Pancreas (tissue), 10 donors: ENCODE results near the gene MAMDC4. TPM values are rescaled to one million over a fixed set of nuclear protein-coding genes. Genes with fewer than 3 reads are reported as not detected.
A peak's percentile ranks its signal among the peaks of the same experiment; 100 is the strongest.

ENCODE experiments used
- ATAC-seq, 4 donors: fragments of 200-7000 bp; cut with Tn5 transposase; one replicate each; pipeline versions ENCODE4 v1.8.0 to v1.9.1; 2020; ENCODE audit warnings: mild to moderate bottlenecking in 4 of 4, moderate library complexity in 4 of 4
- DNase-seq, 6 donors: peaks; one replicate each; pipeline ENCODE4 v3.0.0-alpha.2; 2020
- FAIRE-seq: peaks from 2 replicates; lab custom pipeline; 2012; peaks lifted over from hg19 to GRCh38; lab: Jason Lieb, UNC
- H3K27ac ChIP-seq, 4 donors: fragments of 200-600 bp; sonication (generic); 1 replicate in 3 of 4; 2 replicates in 1 of 4; pipeline versions ENCODE4 v1.5.0 to v1.8.0; 2020
- H3K27me3 ChIP-seq, 4 donors: fragments of 200-600 bp; one replicate each; pipeline ENCODE4 v1.8.0; 2021
- H3K36me3 ChIP-seq, 3 donors: fragments of 200-600 bp; sonication (generic) in 1 of 3; one replicate each; pipeline versions ENCODE4 v1.5.0 to v1.8.0; 2020 to 2021
- H3K4me1 ChIP-seq, 3 donors: fragments of 200-600 bp; one replicate each; pipeline ENCODE4 v1.8.0; 2021
- H3K4me3 ChIP-seq, 4 donors: fragments of 200-600 bp; sonication (generic) in 2 of 4; one replicate each; pipeline versions ENCODE4 v1.5.0 to v1.8.0; 2020 to 2021
- H3K9me3 ChIP-seq, 4 donors: fragments of 200-600 bp; one replicate each; pipeline ENCODE4 v1.8.0; 2021
- CTCF ChIP-seq, 4 donors: fragments of 200-600 bp; sonication (generic) in 3 of 4; IDR thresholded peaks; one replicate each; pipeline versions ENCODE4 v1.5.0 to v1.8.0; 2021; ENCODE audit warnings: antibody characterized with exemption in 4 of 4
- WGBS, 2 donors: extraction: QIAGEN DNeasy Blood & Tissue Kit; methylation state at CpG; one replicate each; pipeline ENCODE4 v1.1.7; 2013; 5-methylcytosine and 5-hydroxymethylcytosine counted together
- intact Hi-C, 3 donors: fragments of 100-400 bp; cut with DNase I; formaldehyde crosslinking; loops; one replicate each; pipeline versions ENCODE4 v1.11.1 to v1.14.2; 2022
- polyA plus RNA-seq, 2 donors: library from polyadenylated mRNA; stranded (reverse); fragments of 200-250 nt; gene quantifications; one replicate each; pipeline ENCODE4 v1.2.3, GENCODE V29; 2013
- total RNA-seq, 6 donors: library from RNA; stranded (reverse); fragmentation: NEBNext Ultra II Directional in 4 of 6; extraction: Animal tissue kit (Norgen Biotek cat#: 25700) in 4 of 6; gene quantifications; one replicate each; pipeline versions ENCODE4 v1.2.1 to v1.2.4, GENCODE V29; 2021 to 2023
- donor health status: healthy with polysubstance abuse.
- donor health status: DM: no; HTN: no; CAD: no; lungs with moderate emphysema.
- donor health status: DM: no; HTN: no; CAD: no.
- donor health status: control.
- donor health status: control.
- donor health status: Bipolar disorder and iron deficiency.
- donor health status: DM: yes; HTN: yes; CAD: no.
- donor health status: DM: no; HTN: no; CAD: no.
- donor health status: DM: no; HTN: no; CAD: no.
- donor health status: DM: yes; HTN: yes; CAD: no.

The MAMDC4 gene
- total and polyA plus RNA-seq, 8 donors: 3.0 to 38.6 (median 5.4) TPM

- H3K4me3 ChIP-seq: no peak overlapping the region
- H3K4me1 ChIP-seq: peaks cover 26 to 44% (median 31%) of the 10 kb centered on the region in 3 donors
- 91 to 95% methylated on average over 9 of the region's 9 CpGs for WGBS, 2 donors
- TF ChIP-seq CTCF (IDR thresholded peaks at IDR 0.05): no peak
- no peaks in the 10 kb centered on the region for H3K9me3 ChIP-seq
- H3K27me3 ChIP-seq: no peaks in the 10 kb centered on the region
- intact Hi-C loops: no loop called here
- H3K36me3 ChIP-seq: peaks cover 4 to 33% (median 24%) of the 10 kb centered on the region in 3 donors
- no peak overlapping the region for H3K27ac ChIP-seq
- ATAC-seq (no peak), FAIRE-seq (no peak), DNase-seq (peak in 4 of 6 donors; percentile 14 to 58 (median 50))
Observed at GRCh38 chr9:136860529-136860928, 8.4 kb downstream of the MAMDC4 start.

GRCh38 chr9:136860933-136861873 is 9.1 kb downstream of the MAMDC4 start:
- Histone ChIP-seq H3K4me3 (no peak overlapping the region), H3K27ac (no peak overlapping the region), H3K36me3 (peaks cover 4 to 33% (median 24%) of the 10 kb centered on the region in 3 donors), H3K9me3 (no peaks in the 10 kb centered on the region), H3K27me3 (no peaks in the 10 kb centered on the region), H3K4me1 (peaks cover 26 to 44% (median 31%) of the 10 kb centered on the region in 3 donors)
- no peak for ATAC-seq
- FAIRE-seq: no peak
- 90 to 92% methylated on average over 22 of the region's 22 CpGs for WGBS, 2 donors
- peak in 4 of 6 donors; percentile 14 to 72 (median 36) for DNase-seq
- intact Hi-C loops: no loop called here
- TF ChIP-seq CTCF (IDR thresholded peaks at IDR 0.05): no peak

GRCh38 chr9:136861874-136862457 is 9.8 kb downstream of the MAMDC4 start:
- FAIRE-seq (no peak), ATAC-seq (no peak), DNase-seq (peak in 1 of 6 donors; percentile 12)
- Histone ChIP-seq H3K27me3 (no peaks in the 10 kb centered on the region), H3K27ac (no peak overlapping the region), H3K4me1 (peaks cover 26 to 44% (median 31%) of the 10 kb centered on the region in 3 donors), H3K9me3 (no peaks in the 10 kb centered on the region), H3K36me3 (peaks cover 4 to 33% (median 24%) of the 10 kb centered on the region in 3 donors), H3K4me3 (no peak overlapping the region)
- 84 to 89% methylated on average over 26 of the region's 26 CpGs for whole genome bisulfite sequencing, 2 donors
- intact Hi-C loops: no loop called here
- TF ChIP-seq CTCF (IDR thresholded peaks at IDR 0.05): no peak

GRCh38 chr9:136862849-136863622 is 10.9 kb downstream of the MAMDC4 start:
- intact Hi-C loops: no loop called here
- no peaks in the 10 kb centered on the region for H3K9me3 ChIP-seq
- no peak for ATAC-seq
- H3K36me3 ChIP-seq: peaks cover 4 to 33% (median 24%) of the 10 kb centered on the region in 3 donors
- no peak for TF ChIP-seq CTCF (IDR thresholded peaks at IDR 0.05)
- no peak overlapping the region for H3K4me3 ChIP-seq
- 81 to 82% methylated on average over 31 of the region's 31 CpGs for WGBS, 2 donors
- DNase-seq: peak in 3 of 6 donors; percentile 16 to 65 (median 53)
- peaks cover 18 to 36% (median 23%) of the 10 kb centered on the region in 3 donors for H3K4me1 ChIP-seq
- no peaks in the 10 kb centered on the region for H3K27me3 ChIP-seq
- no peak for FAIRE-seq
- no peak overlapping the region for H3K27ac ChIP-seq
